ENCODE results near the gene C22orf42.
"Not testable (repeated sequence)": the region's sequence is repeated elsewhere in the genome, so short reads cannot be mapped to it uniquely, and the experiment has no call there.

C22orf42 gene

DNA sequence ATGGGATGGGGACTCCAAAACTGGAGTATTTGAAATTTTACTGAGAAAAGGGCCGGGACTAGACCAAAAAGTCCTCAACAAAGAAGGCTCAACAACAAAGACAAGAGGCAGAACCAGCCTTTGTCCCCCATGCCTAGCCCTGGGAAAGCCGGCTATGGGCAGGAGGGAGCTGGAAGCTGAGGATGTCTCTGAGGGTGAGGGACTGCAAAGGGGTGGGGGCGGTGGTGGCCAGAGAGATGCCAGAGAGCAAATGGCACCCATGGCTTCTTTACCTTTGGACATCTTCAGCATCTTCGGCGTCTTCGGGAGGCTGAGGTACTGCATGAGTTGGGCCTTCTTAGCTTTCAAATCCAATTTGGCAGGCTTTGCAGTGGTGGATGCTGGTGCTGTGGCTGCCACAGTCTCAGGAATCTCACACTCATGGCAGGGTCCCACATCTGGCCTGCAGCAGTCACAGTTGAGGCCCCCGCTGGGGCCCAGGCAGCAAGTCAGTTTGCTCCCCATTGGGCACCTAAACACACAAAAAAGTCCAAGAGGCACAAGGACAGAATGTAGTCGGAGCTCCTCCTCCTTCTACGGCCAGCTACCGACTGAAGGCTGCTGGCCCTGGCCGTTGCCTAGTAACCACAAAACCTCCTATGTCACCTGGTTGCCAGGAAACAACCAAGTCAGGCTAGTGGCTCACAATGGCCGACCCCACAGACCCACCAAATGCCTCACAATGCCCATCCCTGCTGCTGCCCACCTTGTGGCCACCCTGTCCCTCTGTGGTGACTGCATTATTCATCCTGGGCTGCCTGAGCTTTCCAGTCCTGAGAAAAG, at the start of gene C22orf42:
Gene C22orf42 (minus strand): TSS at position 592 of the 822 bp plus-strand sequence. CDS start 88 bp downstream, at position 504.
- no peak for DNase-seq (ENCODE audit: low read depth in 2 of 2)

DNA sequence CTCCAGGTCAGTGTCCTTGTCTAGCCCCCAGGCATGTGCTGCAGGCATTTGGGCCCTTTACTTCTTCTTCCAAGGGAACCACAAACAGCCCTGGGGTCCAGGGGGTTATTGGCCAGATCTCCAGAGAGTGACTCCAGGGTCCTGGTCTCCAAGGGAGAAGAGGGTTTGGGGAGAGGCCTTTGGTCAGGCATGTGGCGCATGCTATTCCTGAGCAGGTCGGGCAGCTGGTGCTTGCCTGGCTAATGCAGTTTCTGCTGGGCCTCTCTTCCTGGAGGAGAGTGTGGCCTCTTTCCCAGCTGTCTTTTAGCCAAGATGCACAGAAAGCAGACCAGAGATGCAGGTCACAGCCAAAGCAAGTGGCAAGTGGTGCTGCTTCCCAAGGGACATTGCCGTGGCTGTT, 49.6 kb upstream of the C22orf42 start:
- DNase-seq (ENCODE audit: low read depth in 2 of 2), result no peak

GRCh38 chr22:32207971-32208480, 48.9 kb upstream of the C22orf42 start:
- no peak for DNase-seq (ENCODE audit: low read depth in 2 of 2)

- no peak for DNase-seq (ENCODE audit: low read depth in 2 of 2)
Measured at GRCh38 chr22:32206774-32207758, 48.0 kb upstream of the C22orf42 start.

GRCh38 chr22:32205974-32206773, 47.1 kb upstream of the C22orf42 start:
- no peak for DNase-seq (ENCODE audit: low read depth in 2 of 2)

- no peak for DNase-seq (ENCODE audit: low read depth in 2 of 2)
Measured at GRCh38 chr22:32204856-32205722, 46.0 kb upstream of the C22orf42 start, which contains the start of gene RFPL2. TSS of gene RFPL2 (minus strand) at chr22:32205073. CDS start at chr22:32202451, 2,622 bp downstream.

- no peak for DNase-seq (ENCODE audit: low read depth in 2 of 2)
Measured at GRCh38 chr22:32204040-32204855, 45.1 kb upstream of the C22orf42 start.

GRCh38 chr22:32203181-32204039, 44.3 kb upstream of the C22orf42 start:
- DNase-seq (ENCODE audit: low read depth in 2 of 2), result no peak

DNA sequence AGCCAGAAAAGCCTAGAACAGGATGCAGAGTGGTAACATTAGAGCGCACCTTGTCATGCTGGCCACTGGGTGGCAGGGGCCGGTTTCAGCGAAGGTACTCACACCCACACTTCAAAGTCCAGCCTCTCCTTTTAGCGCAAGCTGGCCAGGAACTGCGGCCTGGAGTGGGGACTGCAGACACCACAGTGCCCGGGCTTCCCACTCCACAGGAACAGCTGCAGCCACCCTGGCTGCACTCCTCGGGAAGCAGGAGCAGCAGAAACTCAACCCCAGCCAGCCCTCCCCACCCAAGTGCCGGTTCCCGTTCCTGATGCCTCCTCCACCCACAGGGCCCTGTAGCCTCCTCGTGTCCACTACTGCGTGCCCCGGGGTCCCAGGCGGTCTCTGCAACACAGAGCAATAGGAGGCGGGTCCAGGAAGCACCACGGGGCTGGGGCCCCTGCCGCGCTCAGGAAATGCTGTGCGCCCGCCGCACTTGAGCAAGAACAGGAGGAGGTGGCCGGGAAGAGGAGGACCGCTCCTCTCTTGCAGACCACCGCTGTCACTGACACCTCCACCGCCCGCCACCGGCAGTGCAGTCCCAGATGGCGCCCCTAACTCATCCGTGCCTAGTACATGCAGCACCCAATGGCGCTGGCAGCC, 43.6 kb upstream of the C22orf42 start:
- no peak for DNase-seq (ENCODE audit: low read depth in 2 of 2)

DNA sequence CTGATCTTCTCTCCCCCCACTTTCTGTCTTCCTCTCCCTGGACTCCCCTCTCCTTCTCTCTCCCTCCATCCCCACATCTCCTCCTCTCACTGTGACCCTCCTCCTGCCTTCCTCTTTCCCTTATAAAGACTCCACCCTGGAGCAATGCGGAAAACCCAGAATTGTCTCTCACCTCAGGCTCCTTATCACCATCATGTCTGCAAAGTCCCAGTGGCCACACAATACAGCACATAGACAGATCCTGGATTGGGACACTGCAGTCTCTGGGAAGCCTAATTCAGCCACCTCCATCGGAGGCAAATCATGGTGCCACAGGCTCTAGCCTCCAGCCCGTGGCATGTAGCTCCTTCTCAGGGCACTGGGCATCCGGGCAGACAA, 43.0 kb upstream of the C22orf42 start:
- no peak for DNase-seq (ENCODE audit: low read depth in 2 of 2)

GRCh38 chr22:32200752-32201151, 41.6 kb upstream of the C22orf42 start:
- no peak for DNase-seq (ENCODE audit: low read depth in 2 of 2)

- DNase-seq (ENCODE audit: low read depth in 2 of 2), result no peak
Measured at GRCh38 chr22:32199961-32200360, 40.9 kb upstream of the C22orf42 start.

DNA sequence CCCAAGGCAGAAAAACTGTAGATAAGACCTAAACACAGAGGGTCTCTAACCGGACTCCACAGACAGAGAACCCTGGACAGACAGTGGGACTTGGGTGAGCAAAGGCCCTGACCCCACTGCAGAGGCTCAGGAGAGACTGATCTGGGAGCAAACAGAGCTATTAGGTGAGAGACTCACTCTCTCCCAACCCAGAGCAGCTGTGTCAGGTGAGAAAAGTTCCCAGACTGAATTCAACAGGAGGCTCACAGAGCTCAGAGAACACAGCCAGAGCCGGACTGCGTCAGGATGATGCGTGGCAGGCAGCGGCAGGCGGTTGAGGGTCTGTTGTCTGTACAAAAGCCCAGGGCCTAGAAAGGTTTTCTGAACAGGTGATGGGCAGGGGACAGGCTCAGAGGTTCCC, 40.2 kb upstream of the C22orf42 start:
- no peak for DNase-seq (ENCODE audit: low read depth in 2 of 2)

GRCh38 chr22:32197553-32198226, 38.6 kb upstream of the C22orf42 start:
- not testable (repeated sequence) for DNase-seq (ENCODE audit: low read depth in 2 of 2)

DNA sequence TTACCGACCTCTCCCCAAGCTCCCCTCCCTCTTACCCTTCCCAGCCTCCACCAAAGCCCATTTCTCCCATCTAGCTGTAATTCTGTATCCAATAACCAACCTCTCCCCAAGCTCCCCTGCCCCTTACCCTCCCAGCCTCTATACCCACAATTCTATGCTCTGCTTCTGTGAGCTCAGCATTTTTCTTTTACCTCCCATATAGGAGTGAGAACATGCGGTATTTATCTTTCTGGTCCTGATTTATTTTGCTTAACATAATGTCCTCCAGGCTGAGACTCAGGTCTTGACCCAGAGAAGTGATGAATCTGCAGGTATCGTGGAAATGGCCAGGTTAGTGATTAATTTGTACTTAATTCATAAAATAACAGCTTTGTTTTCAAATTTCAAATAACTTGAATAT, 36.8 kb upstream of the C22orf42 start:
- not testable (repeated sequence) for DNase-seq (ENCODE audit: low read depth in 2 of 2)

- not testable (repeated sequence) for DNase-seq (ENCODE audit: low read depth in 2 of 2)
Measured at GRCh38 chr22:32193346-32193745, 34.2 kb upstream of the C22orf42 start.

DNA sequence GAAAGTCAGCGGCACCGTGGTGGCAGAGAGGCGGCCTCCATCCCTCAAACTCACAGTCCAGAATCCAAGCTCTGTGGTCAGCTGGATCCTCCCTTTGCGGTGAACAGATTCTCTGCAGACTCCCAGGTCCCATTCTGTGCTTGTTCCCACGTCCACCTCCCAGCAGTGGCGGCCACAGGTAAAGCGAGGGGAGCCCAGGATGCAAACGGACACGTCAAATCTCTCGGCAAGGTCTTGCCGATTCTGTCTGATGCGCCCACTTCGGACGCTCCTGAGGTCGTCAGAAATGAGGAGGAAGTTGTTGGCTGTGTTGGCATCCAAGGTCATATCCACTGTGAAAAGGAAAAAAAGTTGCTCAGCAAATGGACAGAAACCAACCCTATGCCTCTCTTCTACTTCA, 31.9 kb upstream of the C22orf42 start:
- DNase-seq (ENCODE audit: low read depth in 2 of 2), result not testable (repeated sequence)

Data from fibroblast of skin of left biceps (primary cell).